ENCODE measurements around the gene CHD5. TPM values are rescaled to one million over a fixed set of nuclear protein-coding genes. Genes with fewer than 3 reads are reported as not detected.

The CHD5 gene
- total and polyA plus RNA-seq, 4 donors: 0.10 to 0.55 (median 0.31) TPM

DNA sequence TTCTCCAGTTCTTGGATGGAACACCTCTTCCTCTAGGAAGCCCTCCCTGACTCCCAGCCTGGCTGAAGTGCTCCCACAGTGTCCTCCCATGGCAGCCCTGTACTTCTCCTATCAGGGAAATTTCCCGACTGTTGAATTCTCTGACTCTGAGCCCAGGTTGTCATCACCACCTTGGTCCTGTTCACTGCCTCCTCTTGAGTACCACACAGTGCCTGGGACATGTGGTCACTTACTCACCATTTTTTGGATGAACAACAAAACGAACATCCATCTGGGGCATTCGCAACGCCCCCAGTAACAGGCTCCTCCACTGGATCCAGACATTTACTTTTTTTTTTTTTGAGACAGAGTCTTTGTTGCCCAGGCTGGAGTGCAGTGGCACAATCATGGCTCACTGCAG lies 37.4 kb downstream of the CHD5 start:
- no peak overlapping the region for H3K27ac ChIP-seq (ENCODE audit: low read depth in 1 of 2, low read length in 1 of 2)
- 81 to 91% methylated on average over 4 of the region's 4 CpGs for WGBS, 2 donors

DNA sequence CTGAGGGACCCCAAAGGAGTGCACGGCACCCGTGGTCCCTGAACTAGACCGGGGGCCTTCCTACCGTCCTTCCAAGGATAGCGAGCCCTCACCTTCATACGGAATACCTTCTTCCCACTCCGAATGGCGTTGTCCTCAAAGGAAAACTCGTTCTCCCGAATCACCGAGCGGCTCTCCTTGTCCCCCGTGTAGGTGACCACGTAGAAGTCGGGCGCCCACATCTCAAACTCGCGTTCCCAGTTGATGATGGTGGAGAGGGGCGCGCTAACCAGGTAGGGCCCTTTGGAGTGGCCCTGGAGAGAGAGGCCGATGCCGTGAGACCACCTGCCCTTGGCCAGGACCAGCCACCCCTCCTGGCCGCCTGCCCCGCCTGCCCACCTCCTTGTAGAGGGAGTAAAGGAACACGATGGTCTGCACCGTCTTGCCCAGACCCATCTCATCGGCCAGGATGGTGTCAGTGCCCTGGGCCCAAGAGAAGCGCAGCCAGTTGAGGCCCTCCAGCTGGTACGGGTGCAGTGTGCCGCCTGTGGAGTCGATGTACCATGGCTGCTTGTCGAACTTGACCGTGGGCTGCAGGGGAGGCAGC lies 38.0 kb downstream of the CHD5 start:
- ATAC-seq (ENCODE audit: insufficient read depth, low FRiP score) (no peak), DNase-seq (no peak)
- Histone ChIP-seq H3K27me3 (ENCODE audit: control insufficient read depth in 3 of 3, insufficient read depth in 3 of 3, low read length in 2 of 3) (peaks cover 0 to 14% (median 0%) of the 10 kb centered on the region in 3 donors), H3K9ac (ENCODE audit: insufficient read depth in 1 of 2, low read length in 2 of 2) (no peak overlapping the region), H3K4me1 (ENCODE audit: control insufficient read depth in 5 of 5, insufficient read depth in 5 of 5, low read length in 5 of 5) (no peaks in the 10 kb centered on the region), H3K4me3 (no peak overlapping the region), H3K36me3 (ENCODE audit: control insufficient read depth in 4 of 4, insufficient read depth in 4 of 4, low read length in 4 of 4) (no peaks in the 10 kb centered on the region), H3K9me3 (ENCODE audit: control insufficient read depth in 4 of 4, insufficient read depth in 3 of 4, low read length in 3 of 4) (no peaks in the 10 kb centered on the region), H3K27ac (ENCODE audit: low read depth in 1 of 2, low read length in 1 of 2) (no peak overlapping the region)
- TF ChIP-seq, protein P1, sequence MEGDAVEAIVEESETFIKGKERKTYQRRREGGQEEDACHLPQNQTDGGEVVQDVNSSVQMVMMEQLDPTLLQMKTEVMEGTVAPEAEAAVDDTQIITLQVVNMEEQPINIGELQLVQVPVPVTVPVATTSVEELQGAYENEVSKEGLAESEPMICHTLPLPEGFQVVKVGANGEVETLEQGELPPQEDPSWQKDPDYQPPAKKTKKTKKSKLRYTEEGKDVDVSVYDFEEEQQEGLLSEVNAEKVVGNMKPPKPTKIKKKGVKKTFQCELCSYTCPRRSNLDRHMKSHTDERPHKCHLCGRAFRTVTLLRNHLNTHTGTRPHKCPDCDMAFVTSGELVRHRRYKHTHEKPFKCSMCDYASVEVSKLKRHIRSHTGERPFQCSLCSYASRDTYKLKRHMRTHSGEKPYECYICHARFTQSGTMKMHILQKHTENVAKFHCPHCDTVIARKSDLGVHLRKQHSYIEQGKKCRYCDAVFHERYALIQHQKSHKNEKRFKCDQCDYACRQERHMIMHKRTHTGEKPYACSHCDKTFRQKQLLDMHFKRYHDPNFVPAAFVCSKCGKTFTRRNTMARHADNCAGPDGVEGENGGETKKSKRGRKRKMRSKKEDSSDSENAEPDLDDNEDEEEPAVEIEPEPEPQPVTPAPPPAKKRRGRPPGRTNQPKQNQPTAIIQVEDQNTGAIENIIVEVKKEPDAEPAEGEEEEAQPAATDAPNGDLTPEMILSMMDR (IDR thresholded peaks at IDR 0.05; ENCODE audit: control extremely low read depth, extremely low read depth): no peak
- 94% methylated on average over 33 of the region's 33 CpGs for WGBS, 2 donors

More for the DNA sequence above, 37.4 kb downstream of the CHD5 start:
- H3K9ac ChIP-seq (ENCODE audit: insufficient read depth in 1 of 2, low read length in 2 of 2): no peak overlapping the region
- H3K4me3 ChIP-seq: no peak overlapping the region
- H3K36me3 ChIP-seq (ENCODE audit: control insufficient read depth in 4 of 4, insufficient read depth in 4 of 4, low read length in 4 of 4): no peaks in the 10 kb centered on the region
- no peaks in the 10 kb centered on the region for H3K9me3 ChIP-seq (ENCODE audit: control insufficient read depth in 4 of 4, insufficient read depth in 3 of 4, low read length in 3 of 4)
- peaks cover 0 to 18% (median 0%) of the 10 kb centered on the region in 3 donors for H3K27me3 ChIP-seq (ENCODE audit: control insufficient read depth in 3 of 3, insufficient read depth in 3 of 3, low read length in 2 of 3)
- ATAC-seq (ENCODE audit: insufficient read depth, low FRiP score): no peak
- TF ChIP-seq, protein P1 (IDR thresholded peaks at IDR 0.05; ENCODE audit: control extremely low read depth, extremely low read depth): no peak
- no peak for DNase-seq
- H3K4me1 ChIP-seq (ENCODE audit: control insufficient read depth in 5 of 5, insufficient read depth in 5 of 5, low read length in 5 of 5): no peaks in the 10 kb centered on the region

DNA sequence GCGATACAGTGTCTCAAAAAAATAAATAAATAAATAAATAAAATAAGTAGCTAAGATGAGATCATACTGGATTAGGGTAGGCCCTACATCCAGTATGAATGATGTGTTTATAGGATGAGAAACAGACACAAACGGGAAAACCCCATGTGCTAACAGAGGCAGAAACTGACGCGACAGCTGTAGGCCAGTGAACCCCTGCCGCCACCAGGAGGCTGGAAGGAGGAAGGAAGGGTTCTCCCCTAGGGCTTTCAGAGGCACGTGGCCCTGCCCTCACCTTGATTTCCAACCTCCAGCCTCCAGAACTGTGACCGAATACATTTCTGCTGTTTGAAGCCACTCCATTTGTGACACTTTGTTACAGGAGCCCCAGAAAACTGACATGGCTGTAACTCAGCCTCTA lies 38.5 kb downstream of the CHD5 start:
- Histone ChIP-seq H3K9ac (ENCODE audit: insufficient read depth in 1 of 2, low read length in 2 of 2) (no peak overlapping the region), H3K36me3 (ENCODE audit: control insufficient read depth in 4 of 4, insufficient read depth in 4 of 4, low read length in 4 of 4) (no peaks in the 10 kb centered on the region), H3K4me1 (ENCODE audit: control insufficient read depth in 5 of 5, insufficient read depth in 5 of 5, low read length in 5 of 5) (no peaks in the 10 kb centered on the region), H3K27me3 (ENCODE audit: control insufficient read depth in 3 of 3, insufficient read depth in 3 of 3, low read length in 2 of 3) (peaks cover 0 to 10% (median 0%) of the 10 kb centered on the region in 3 donors), H3K9me3 (ENCODE audit: control insufficient read depth in 4 of 4, insufficient read depth in 3 of 4, low read length in 3 of 4) (no peaks in the 10 kb centered on the region), H3K4me3 (no peak overlapping the region), H3K27ac (ENCODE audit: low read depth in 1 of 2, low read length in 1 of 2) (no peak overlapping the region)
- ATAC-seq (ENCODE audit: insufficient read depth, low FRiP score): no peak
- peak in 1 of 3 donors; percentile 12 for DNase-seq
- TF ChIP-seq, protein P1 (IDR thresholded peaks at IDR 0.05; ENCODE audit: control extremely low read depth, extremely low read depth): no peak
- WGBS, 2 donors: 28 to 37% methylated on average over 7 of the region's 7 CpGs

DNA sequence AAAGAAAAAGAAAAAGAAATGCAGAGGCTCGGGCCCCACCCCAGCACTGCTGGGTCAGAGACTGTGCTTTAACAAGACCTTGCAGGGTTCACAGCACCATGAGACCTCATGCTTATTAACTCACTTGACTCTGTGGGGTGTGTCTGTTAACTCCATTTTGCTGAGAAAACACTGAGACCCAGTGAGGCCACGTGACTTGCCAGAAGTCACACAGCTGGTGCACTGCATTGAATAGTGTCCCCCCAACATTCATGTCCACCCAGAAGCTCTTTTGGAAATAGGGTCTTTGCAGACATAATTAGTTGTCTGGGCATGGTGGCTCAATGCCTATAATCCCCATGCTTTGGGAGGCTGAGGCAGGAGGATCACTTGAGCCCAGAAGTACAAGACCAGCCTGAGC lies 39.7 kb downstream of the CHD5 start:
- Histone ChIP-seq H3K4me1 (ENCODE audit: control insufficient read depth in 5 of 5, insufficient read depth in 5 of 5, low read length in 5 of 5) (no peaks in the 10 kb centered on the region), H3K36me3 (ENCODE audit: control insufficient read depth in 4 of 4, insufficient read depth in 4 of 4, low read length in 4 of 4) (no peaks in the 10 kb centered on the region), H3K9me3 (ENCODE audit: control insufficient read depth in 4 of 4, insufficient read depth in 3 of 4, low read length in 3 of 4) (no peaks in the 10 kb centered on the region), H3K27me3 (ENCODE audit: control insufficient read depth in 3 of 3, insufficient read depth in 3 of 3, low read length in 2 of 3) (peaks cover 0 to 7% (median 0%) of the 10 kb centered on the region in 3 donors), H3K4me3 (no peak overlapping the region), H3K27ac (ENCODE audit: low read depth in 1 of 2, low read length in 1 of 2) (no peak overlapping the region), H3K9ac (ENCODE audit: insufficient read depth in 1 of 2, low read length in 2 of 2) (no peak overlapping the region)
- WGBS, 2 donors: 83 to 88% methylated on average over 2 of the region's 2 CpGs
- ATAC-seq (ENCODE audit: insufficient read depth, low FRiP score): no peak
- no peak for DNase-seq
- TF ChIP-seq, protein P1 (IDR thresholded peaks at IDR 0.05; ENCODE audit: control extremely low read depth, extremely low read depth): no peak

Data from lung (tissue), 12 donors.